ENCODE measurements around the gene SERPINA9. TPM values are rescaled to one million over a fixed set of nuclear protein-coding genes. Genes with fewer than 3 reads are reported as not detected.
"Not testable (repeated sequence)": the region's sequence is repeated elsewhere in the genome, so short reads cannot be mapped to it uniquely, and the experiment has no call there.

Gene SERPINA9
- total RNA-seq, 1 experiment from 2014 or later: not detected

- Histone ChIP-seq H3K79me2 (ENCODE audit: low read depth) (no peaks in the 10 kb centered on the region), H3K9me2 (ENCODE audit: insufficient read depth) (no peaks in the 10 kb centered on the region), H4K20me1 (ENCODE audit: insufficient read depth) (no peaks in the 10 kb centered on the region), H3F3A (ENCODE audit: insufficient read depth, low read depth) (no peaks in the 10 kb centered on the region), H3K4me3 (no peak overlapping the region), H2AFZ (no peak overlapping the region), H3K27me3 (ENCODE audit: insufficient read depth, low read depth) (peaks cover 26% of the 10 kb centered on the region), H3K4me1 (replicated peaks; ENCODE audit: insufficient read depth) (no peaks in the 10 kb centered on the region), H3K36me3 (ENCODE audit: low read depth) (no peaks in the 10 kb centered on the region), H3K27ac (no peak overlapping the region), H3K9me3 (ENCODE audit: insufficient read depth, low read depth) (no peaks in the 10 kb centered on the region), H3K4me2 (no peak overlapping the region)
- intact Hi-C loops (cut with micrococcal nuclease; ENCODE audit: unreplicated experiment): no loop called here
- POLR2A ChIA-PET (ENCODE audit: unreplicated experiment): no interaction called here
- no TSS peak for BruUV-seq (replicated peaks)
- no peak for DNase-seq
- TF ChIP-seq EZH2 (IDR thresholded peaks at IDR 0.05; ENCODE audit: low read depth) (no peak), CTCF (conservative IDR thresholded peaks at IDR 0.05) (no peak)
- CTCF ChIA-PET: no interaction called here
These were observed 38.4 kb upstream of the SERPINA9 start for GRCh38 chr14:94514351-94514750.

DNA sequence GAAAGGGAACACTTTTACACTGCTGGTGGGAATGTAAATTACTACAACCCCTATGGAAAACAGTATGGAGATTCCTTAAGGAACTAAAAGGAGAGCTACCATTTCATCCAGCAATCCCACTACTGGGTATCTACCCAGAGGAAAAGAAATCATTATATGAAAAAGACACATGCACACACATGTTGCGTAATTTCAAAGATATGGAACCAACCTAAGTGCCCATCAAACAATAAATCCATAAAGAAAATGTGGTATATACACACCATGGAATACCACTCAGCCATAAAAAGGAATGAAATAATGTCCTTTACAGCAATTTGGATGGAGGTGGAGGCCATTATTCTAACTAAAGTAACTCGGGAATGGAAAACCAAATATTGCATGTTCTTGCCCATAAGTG, 34.5 kb upstream of the SERPINA9 start:
- H3K79me2 ChIP-seq (ENCODE audit: low read depth); H2AFZ ChIP-seq; H3K27me3 ChIP-seq (ENCODE audit: insufficient read depth, low read depth); H3K9me3 ChIP-seq (ENCODE audit: insufficient read depth, low read depth); DNase-seq; H3K9me2 ChIP-seq (ENCODE audit: insufficient read depth); H3K36me3 ChIP-seq (ENCODE audit: low read depth); BruUV-seq (replicated peaks); H3K4me1 ChIP-seq (replicated peaks; ENCODE audit: insufficient read depth); CTCF ChIA-PET; POLR2A ChIA-PET (ENCODE audit: unreplicated experiment); intact Hi-C loops (cut with micrococcal nuclease; ENCODE audit: unreplicated experiment); H4K20me1 ChIP-seq (ENCODE audit: insufficient read depth); H3K27ac ChIP-seq; H3F3A ChIP-seq (ENCODE audit: insufficient read depth, low read depth); H3K4me3 ChIP-seq; H3K4me2 ChIP-seq: not testable (repeated sequence)

DNA sequence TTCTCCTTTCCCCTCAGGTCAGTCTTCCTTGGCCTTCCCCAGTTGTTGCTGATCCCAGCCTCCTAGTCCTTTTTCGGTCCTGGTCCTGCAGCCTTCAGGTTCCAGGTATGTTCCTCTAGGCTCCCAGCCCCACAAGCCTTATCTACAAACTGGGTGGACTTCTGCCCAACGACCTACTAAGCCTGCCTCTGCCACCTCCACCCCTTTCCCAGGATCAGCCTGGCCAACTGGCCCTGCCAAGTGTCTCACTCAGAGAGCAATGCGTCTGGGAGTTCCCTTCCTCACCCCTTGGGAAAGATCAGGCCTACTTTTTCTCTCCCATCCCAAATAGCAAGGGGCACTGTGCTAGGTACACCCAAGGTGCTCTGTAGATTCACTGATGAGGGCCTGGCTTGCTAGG, 33.4 kb upstream of the SERPINA9 start, which contains the start of gene SERPINA12:
Gene SERPINA12 (minus strand): TSS at position 114 of the 400 bp plus-strand sequence. CDS start 11,072 bp downstream, outside the sequence.
- Histone ChIP-seq H3K9me2 (ENCODE audit: insufficient read depth) (no peaks in the 10 kb centered on the region), H3K4me2 (no peak within 1 kb of the TSS), H4K20me1 (ENCODE audit: insufficient read depth) (no peaks in the 10 kb centered on the region), H3K27ac (no peak within 1 kb of the TSS), H3K4me3 (no peak within 1 kb of the TSS), H3F3A (ENCODE audit: insufficient read depth, low read depth) (no peaks in the 10 kb centered on the region), H3K27me3 (ENCODE audit: insufficient read depth, low read depth) (peaks cover 4% of the 10 kb centered on the region; the same call in 1 of the 2 replicates), H3K9me3 (ENCODE audit: insufficient read depth, low read depth) (no peaks in the 10 kb centered on the region), H3K4me1 (replicated peaks; ENCODE audit: insufficient read depth) (no peaks in the 10 kb centered on the region), H3K79me2 (ENCODE audit: low read depth) (no peaks in the 10 kb centered on the region), H3K36me3 (ENCODE audit: low read depth) (no peaks in the 10 kb centered on the region), H2AFZ (no peak within 1 kb of the TSS)
- ChIA-PET CTCF (no interaction called here), POLR2A (ENCODE audit: unreplicated experiment) (no interaction called here)
- intact Hi-C loops (cut with micrococcal nuclease; ENCODE audit: unreplicated experiment): no loop called here
- BruUV-seq (replicated peaks): no TSS peak
- DNase-seq: no peak
- TF ChIP-seq EZH2 (IDR thresholded peaks at IDR 0.05; ENCODE audit: low read depth) (no peak), CTCF (conservative IDR thresholded peaks at IDR 0.05) (no peak)

GRCh38 chr14:94505641-94506040, 29.6 kb upstream of the SERPINA9 start:
- Histone ChIP-seq H3K4me1 (replicated peaks; ENCODE audit: insufficient read depth) (no peaks in the 10 kb centered on the region), H3F3A (ENCODE audit: insufficient read depth, low read depth) (no peaks in the 10 kb centered on the region), H3K4me2 (no peak overlapping the region), H3K4me3 (no peak overlapping the region), H3K9me3 (ENCODE audit: insufficient read depth, low read depth) (no peaks in the 10 kb centered on the region), H3K9me2 (ENCODE audit: insufficient read depth) (no peaks in the 10 kb centered on the region), H3K27me3 (ENCODE audit: insufficient read depth, low read depth) (no peaks in the 10 kb centered on the region), H3K79me2 (ENCODE audit: low read depth) (no peaks in the 10 kb centered on the region), H3K36me3 (ENCODE audit: low read depth) (no peaks in the 10 kb centered on the region), H3K27ac (no peak overlapping the region), H2AFZ (no peak overlapping the region), H4K20me1 (ENCODE audit: insufficient read depth) (no peaks in the 10 kb centered on the region)
- TF ChIP-seq EZH2 (IDR thresholded peaks at IDR 0.05; ENCODE audit: low read depth): no peak
- TF ChIP-seq CTCF (conservative IDR thresholded peaks at IDR 0.05): no peak
- CTCF ChIA-PET: no interaction called here
- intact Hi-C loops (cut with micrococcal nuclease; ENCODE audit: unreplicated experiment): no loop called here
- DNase-seq: no peak
- no TSS peak for BruUV-seq (replicated peaks)
- POLR2A ChIA-PET (ENCODE audit: unreplicated experiment): no interaction called here

Data from PC-9 (cell line).